Keratinocyte (primary cell): ENCODE results near the gene CNTF. TPM values are rescaled to one million over a fixed set of nuclear protein-coding genes. Genes with fewer than 3 reads are reported as not detected.

Experiments used
- DNase-seq: peaks from one replicate; pipeline ENCODE4 v3.0.0-alpha.2; 2011; ENCODE audit warnings: low read depth, missing footprints, low spot score
- FAIRE-seq: peaks from 2 replicates; lab custom pipeline; 2011; peaks lifted over from hg19 to GRCh38; lab: Jason Lieb, UNC
- H2AFZ ChIP-seq: 2 replicates; pipeline ENCODE4 v1.6.0; 2012; ENCODE audit warnings: low read length, control low read depth, inconsistent platforms; ENCODE audit not compliant: control insufficient read depth
- H3K27ac ChIP-seq: 2 replicates; pipeline ENCODE4 v1.5.1; 2011; ENCODE audit warnings: low read length; ENCODE audit not compliant: control insufficient read depth, insufficient read depth
- H3K27me3 ChIP-seq: 3 replicates; pipeline ENCODE4 v1.6.0; 2011; ENCODE audit warnings: low read length; ENCODE audit not compliant: control insufficient read depth, insufficient read depth; ENCODE audit errors: extremely low read depth
- H3K36me3 ChIP-seq, 2 experiments: 2 replicates in 1 of 2; 3 replicates in 1 of 2; pipeline ENCODE4 v1.5.1; 2011; ENCODE audit warnings: low read length in 2 of 2, mild to moderate bottlenecking in 1 of 2; ENCODE audit not compliant: control insufficient read depth in 2 of 2, insufficient read depth in 2 of 2; ENCODE audit errors: extremely low read depth in 1 of 2
- H3K4me1 ChIP-seq: 3 replicates; pipeline ENCODE4 v1.5.1; 2011; ENCODE audit warnings: low read length; ENCODE audit not compliant: control insufficient read depth, insufficient read depth; ENCODE audit errors: extremely low read depth
- H3K4me2 ChIP-seq: 3 replicates; pipeline ENCODE4 v1.6.0; 2011; ENCODE audit warnings: low read depth, low read length; ENCODE audit not compliant: control insufficient read depth, insufficient read depth; ENCODE audit errors: extremely low read depth
- H3K4me3 ChIP-seq, 3 experiments: fragments of 200-600 bp in 1 of 3; sonication (generic) in 1 of 3; 2 replicates in 2 of 3; 3 replicates in 1 of 3; pipeline ENCODE4 v1.5.1; 2011 to 2016; ENCODE audit warnings: low read length in 3 of 3, mild to moderate bottlenecking in 3 of 3, control low read depth in 2 of 3, inconsistent platforms in 1 of 3, low read depth in 1 of 3, mixed read lengths in 1 of 3, mixed run types in 1 of 3, moderate library complexity in 1 of 3; ENCODE audit not compliant: control insufficient read depth in 2 of 3, insufficient read depth in 2 of 3; ENCODE audit errors: extremely low read depth in 1 of 3
- H3K79me2 ChIP-seq: 2 replicates; pipeline ENCODE4 v1.6.0; 2012; ENCODE audit warnings: low read length; ENCODE audit not compliant: control insufficient read depth, insufficient read depth
- H3K9ac ChIP-seq: 3 replicates; pipeline ENCODE4 v1.6.0; 2011; ENCODE audit warnings: low read length; ENCODE audit not compliant: control insufficient read depth, insufficient read depth; ENCODE audit errors: extremely low read depth
- H3K9me1 ChIP-seq: 3 replicates; pipeline ENCODE4 v1.6.0; 2011; ENCODE audit warnings: low read length; ENCODE audit not compliant: control insufficient read depth, insufficient read depth; ENCODE audit errors: extremely low read depth
- H3K9me3 ChIP-seq: 2 replicates; pipeline ENCODE4 v1.5.1; 2012; ENCODE audit warnings: low read depth, low read length; ENCODE audit not compliant: control insufficient read depth
- H4K20me1 ChIP-seq: 3 replicates; pipeline ENCODE4 v1.6.0; 2011; ENCODE audit warnings: low read length; ENCODE audit not compliant: control insufficient read depth, insufficient read depth; ENCODE audit errors: extremely low read depth
- EZH2 ChIP-seq: IDR thresholded peaks from one replicate; pipeline ENCODE4 v1.6.1; 2012; ENCODE audit warnings: inconsistent platforms, mild to moderate bottlenecking, low read length, moderate library complexity
- dilution Hi-C: fragments of 300-500 bp; cut with MboI; formaldehyde crosslinking; loops from one replicate; pipeline ENCODE4 v1.7.0; 2020; ENCODE audit warnings: low sequenced_read_pairs; ENCODE audit not compliant: extremely low pct_ligation_motif_present
- polyA plus RNA-seq, 5 experiments: library from polyadenylated mRNA; depleted of rRNA in 3 of 5; stranded (reverse) in 3 of 5; stranded (forward) in 1 of 5; unstranded in 1 of 5; fragments of >200 nt; gene quantifications; 1 replicate in 1 of 5; 2 replicates in 3 of 5; 3 replicates in 1 of 5; pipeline versions ENCODE4 v1.2.1 to v1.2.3, GENCODE V29; 2011 to 2012; ENCODE audit warnings: missing spikeins in 2 of 5, low read depth in 1 of 5, low replicate concordance in 1 of 5
- TF ChIP-seq, protein P1 (sequence below), 3 experiments: IDR thresholded peaks in 1 of 3; conservative IDR thresholded peaks in 1 of 3; optimal IDR thresholded peaks in 1 of 3; 2 replicates in 2 of 3; 3 replicates in 1 of 3; pipeline versions ENCODE3 to v1.5.1; 2011; ENCODE audit warnings: low read length in 3 of 3, mild to moderate bottlenecking in 3 of 3, moderate library complexity in 2 of 3, control low read depth in 1 of 3, inconsistent platforms in 1 of 3; ENCODE audit not compliant: insufficient read depth in 2 of 3; ENCODE audit errors: extremely low read depth in 1 of 3

CNTF gene
- polyA plus RNA-seq, 1 donor (not counting 4 experiments of a cell fraction or from before 2014, with no cell fraction given) = 1.9 TPM

GRCh38 chr11:58613228-58613627 lies 9.2 kb upstream of the CNTF start:
- Histone ChIP-seq H3K9me3 (no peaks in the 10 kb centered on the region), H3K4me3 (no peak overlapping the region), H3K9ac (no peak overlapping the region), H3K4me1 (peaks cover 12% of the 10 kb centered on the region), H3K27ac (no peak overlapping the region), H3K36me3 (peaks cover 25 to 36% of the 10 kb centered on the region in 2 experiments), H3K9me1 (no peaks in the 10 kb centered on the region), H3K4me2 (no peak overlapping the region), H2AFZ (no peak overlapping the region), H4K20me1 (no peaks in the 10 kb centered on the region), H3K27me3 (no peaks in the 10 kb centered on the region), H3K79me2 (peaks cover 18% of the 10 kb centered on the region)
- no peak for TF ChIP-seq EZH2
- TF ChIP-seq, protein P1, sequence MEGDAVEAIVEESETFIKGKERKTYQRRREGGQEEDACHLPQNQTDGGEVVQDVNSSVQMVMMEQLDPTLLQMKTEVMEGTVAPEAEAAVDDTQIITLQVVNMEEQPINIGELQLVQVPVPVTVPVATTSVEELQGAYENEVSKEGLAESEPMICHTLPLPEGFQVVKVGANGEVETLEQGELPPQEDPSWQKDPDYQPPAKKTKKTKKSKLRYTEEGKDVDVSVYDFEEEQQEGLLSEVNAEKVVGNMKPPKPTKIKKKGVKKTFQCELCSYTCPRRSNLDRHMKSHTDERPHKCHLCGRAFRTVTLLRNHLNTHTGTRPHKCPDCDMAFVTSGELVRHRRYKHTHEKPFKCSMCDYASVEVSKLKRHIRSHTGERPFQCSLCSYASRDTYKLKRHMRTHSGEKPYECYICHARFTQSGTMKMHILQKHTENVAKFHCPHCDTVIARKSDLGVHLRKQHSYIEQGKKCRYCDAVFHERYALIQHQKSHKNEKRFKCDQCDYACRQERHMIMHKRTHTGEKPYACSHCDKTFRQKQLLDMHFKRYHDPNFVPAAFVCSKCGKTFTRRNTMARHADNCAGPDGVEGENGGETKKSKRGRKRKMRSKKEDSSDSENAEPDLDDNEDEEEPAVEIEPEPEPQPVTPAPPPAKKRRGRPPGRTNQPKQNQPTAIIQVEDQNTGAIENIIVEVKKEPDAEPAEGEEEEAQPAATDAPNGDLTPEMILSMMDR (optimal IDR thresholded peaks at IDR 0.05 in 1 of 3, IDR thresholded peaks at IDR 0.05 in 1 of 3, conservative IDR thresholded peaks at IDR 0.05 in 1 of 3; ENCODE audit: extremely low read depth in 1 of 3, insufficient read depth in 2 of 3, low read length in 3 of 3) = no peak
- DNase-seq (no peak), FAIRE-seq (no peak)
- dilution Hi-C loops = no loop called here

- Histone ChIP-seq H3K36me3 (peaks cover 30 to 39% of the 10 kb centered on the region in 2 experiments), H3K4me1 (peaks cover 12% of the 10 kb centered on the region), H3K27ac (no peak overlapping the region), H3K9me1 (no peaks in the 10 kb centered on the region), H3K4me3 (no peak overlapping the region), H3K79me2 (peaks cover 6% of the 10 kb centered on the region), H3K9ac (no peak overlapping the region), H4K20me1 (no peaks in the 10 kb centered on the region), H3K4me2 (no peak overlapping the region), H3K27me3 (no peaks in the 10 kb centered on the region), H2AFZ (no peak overlapping the region), H3K9me3 (no peaks in the 10 kb centered on the region)
- DNase-seq = no peak
- dilution Hi-C loops = no loop called here
- TF ChIP-seq, protein P1 (optimal IDR thresholded peaks at IDR 0.05 in 1 of 3, IDR thresholded peaks at IDR 0.05 in 1 of 3, conservative IDR thresholded peaks at IDR 0.05 in 1 of 3; ENCODE audit: extremely low read depth in 1 of 3, insufficient read depth in 2 of 3, low read length in 3 of 3) = no peak
- no peak for TF ChIP-seq EZH2
- no peak for FAIRE-seq
Measured at GRCh38 chr11:58615559-58615958, 6.9 kb upstream of the CNTF start.
